HepG2 (cell line): Measurements from ENCODE around the gene LLGL2. TPM values are rescaled to one million over a fixed set of nuclear protein-coding genes. Genes with fewer than 3 reads are reported as not detected.

ENCODE experiments used
- BRCA1 ChIP-seq: sonication (generic); formaldehyde crosslinking; IDR thresholded peaks from 2 replicates; pipeline ENCODE4 v1.4.0; 2020; ENCODE audit warnings: missing genetic modification reagents
- DPF2 ChIP-seq: sonication (generic); formaldehyde crosslinking; IDR thresholded peaks from 2 replicates; pipeline ENCODE4 v1.4.0; 2020; ENCODE audit warnings: mild to moderate bottlenecking, low read depth, missing genetic modification reagents, borderline replicate concordance
- FOXA3 ChIP-seq: IDR thresholded peaks from 2 replicates; pipeline ENCODE4 v1.6.1; 2016; ENCODE audit warnings: missing genetic modification reagents, missing compliant biosample characterization
- HDAC2 ChIP-seq: sonication (generic); formaldehyde crosslinking; IDR thresholded peaks from 2 replicates; pipeline ENCODE4 v1.4.0; 2020; ENCODE audit warnings: missing genetic modification reagents
- POLR2A ChIP-seq, 2 experiments: IDR thresholded peaks; 2 replicates each; pipeline ENCODE4 v1.6.1; 2011; ENCODE audit warnings: low read depth in 2 of 2, low read length in 2 of 2, mild to moderate bottlenecking in 1 of 2, moderate library complexity in 1 of 2; ENCODE audit not compliant: insufficient read depth in 1 of 2
- SKI ChIP-seq: fragments of 450-650 bp; IDR thresholded peaks from one replicate; pipeline ENCODE4 v1.6.1; 2018; ENCODE audit warnings: mild to moderate bottlenecking; ENCODE audit not compliant: partially characterized antibody
- SOX5 ChIP-seq: IDR thresholded peaks from 2 replicates; pipeline ENCODE4 v1.6.1; 2016; ENCODE audit warnings: borderline replicate concordance
- ZBTB38 ChIP-seq: sonication (generic); formaldehyde crosslinking; IDR thresholded peaks from 2 replicates; pipeline ENCODE4 v1.5.1; 2020; ENCODE audit warnings: mild to moderate bottlenecking, missing genetic modification reagents
- ZNF737 ChIP-seq: sonication (generic); formaldehyde crosslinking; IDR thresholded peaks from 2 replicates; pipeline ENCODE4 v1.5.0; 2020; ENCODE audit warnings: missing genetic modification reagents, mild to moderate bottlenecking, borderline replicate concordance
- ZNF776 ChIP-seq: sonication (generic); formaldehyde crosslinking; IDR thresholded peaks from 2 replicates; pipeline ENCODE4 v1.4.0; 2020; ENCODE audit warnings: mild to moderate bottlenecking, missing genetic modification reagents
- ZNF841 ChIP-seq: sonication (generic); formaldehyde crosslinking; IDR thresholded peaks from 2 replicates; pipeline ENCODE4 v1.8.1; 2023; ENCODE audit warnings: missing genetic modification reagents, borderline replicate concordance
- polyA plus RNA-seq, 8 experiments: library from polyadenylated mRNA; depleted of rRNA in 3 of 8; stranded (reverse) in 7 of 8; unstranded in 1 of 8; fragments of >200 nt; fragmentation: Illumina TruSeq in 4 of 8; extraction: Trizol in 4 of 8; gene quantifications; 2 replicates each; pipeline versions ENCODE4 v1.2.1 to v1.2.3, GENCODE V29; 2011 to 2016; ENCODE audit warnings: low read depth in 4 of 8, missing spikeins in 1 of 8, mixed read lengths in 1 of 8; ENCODE audit not compliant: insufficient read depth in 1 of 8
- total RNA-seq, 5 experiments: library from RNA; depleted of rRNA; stranded (reverse); fragments of >200 nt; fragmentation: Illumina TruSeq; extraction: Trizol; gene quantifications; 2 replicates each; pipeline ENCODE4 v1.2.3, GENCODE V29; 2016; ENCODE audit warnings: low read depth in 1 of 5
- TF ChIP-seq, protein P1 (sequence below): sonication (generic); formaldehyde crosslinking; IDR thresholded peaks from 2 replicates; pipeline ENCODE4 v1.5.0; 2020; ENCODE audit warnings: mild to moderate bottlenecking, missing genetic modification reagents
- TF ChIP-seq, protein P2 (sequence below): sonication (generic); formaldehyde crosslinking; IDR thresholded peaks from 2 replicates; pipeline ENCODE4 v1.8.1; 2023; ENCODE audit warnings: mild to moderate bottlenecking, moderate library complexity, missing genetic modification reagents
- TF ChIP-seq, protein P3 (sequence below): sonication (generic); formaldehyde crosslinking; conservative IDR thresholded peaks from 2 replicates; pipeline ENCODE4 v1.8.1; 2023; ENCODE audit warnings: missing genetic modification reagents
- TF ChIP-seq, protein P4 (sequence below), 2 experiments: IDR thresholded peaks; 2 replicates each; pipeline ENCODE4 v1.6.1; 2011 to 2012; ENCODE audit warnings: low read length in 2 of 2, borderline replicate concordance in 1 of 2, low read depth in 1 of 2, mild to moderate bottlenecking in 1 of 2, moderate library complexity in 1 of 2
- TF ChIP-seq, protein P5 (sequence below): sonication (generic); formaldehyde crosslinking; IDR thresholded peaks from 2 replicates; pipeline ENCODE4 v1.4.0; 2020; ENCODE audit warnings: missing genetic modification reagents

LLGL2 gene
- total and polyA plus RNA-seq, 2 of the 13 experiments (the other 11 are each of a cell fraction or from before 2014, with no cell fraction given): 83.0 to 86.7 TPM

DNA sequence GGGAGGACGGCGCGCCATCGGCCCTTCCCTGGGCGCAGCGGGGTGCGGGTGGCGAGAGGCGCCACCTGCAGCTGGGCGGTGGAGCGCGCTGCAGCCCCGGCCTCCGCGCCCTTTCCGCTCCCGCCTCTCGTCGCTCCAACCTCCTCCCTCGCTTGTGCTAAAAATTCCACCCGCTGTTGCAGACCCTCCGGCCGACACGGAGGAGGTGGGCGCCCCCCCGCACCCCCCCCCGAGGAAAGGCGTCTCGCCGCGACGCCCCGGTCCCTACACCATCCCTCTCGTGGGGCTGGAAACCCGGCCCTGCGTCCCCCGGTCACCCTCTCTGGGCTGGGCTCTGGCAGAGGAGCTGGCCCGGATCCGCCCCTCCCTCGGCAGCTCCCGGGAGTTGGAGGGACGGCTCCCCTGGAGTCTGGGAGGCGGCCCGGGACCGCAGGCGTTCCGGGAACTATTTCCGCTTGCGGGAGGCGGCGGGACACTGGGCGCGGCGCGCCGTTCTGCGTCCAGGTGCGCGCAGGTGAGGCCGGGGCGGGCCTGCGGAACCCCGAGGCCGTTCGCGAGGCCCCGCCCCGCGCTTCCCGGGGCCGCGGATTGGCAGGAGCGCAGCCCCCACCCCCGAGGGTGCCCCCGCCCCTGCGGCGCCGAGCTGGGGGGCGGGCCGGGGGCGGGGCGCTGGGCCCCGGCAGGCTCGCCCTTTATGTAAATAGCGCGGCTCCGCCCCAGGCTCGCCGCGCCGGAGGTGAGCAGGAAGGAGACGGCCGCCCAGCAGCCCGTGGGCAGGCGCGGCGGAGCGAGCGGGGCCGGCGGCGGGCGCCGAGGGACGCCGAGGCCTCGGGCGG is at the start of gene LLGL2 (continued):
- TF ChIP-seq, protein P1, sequence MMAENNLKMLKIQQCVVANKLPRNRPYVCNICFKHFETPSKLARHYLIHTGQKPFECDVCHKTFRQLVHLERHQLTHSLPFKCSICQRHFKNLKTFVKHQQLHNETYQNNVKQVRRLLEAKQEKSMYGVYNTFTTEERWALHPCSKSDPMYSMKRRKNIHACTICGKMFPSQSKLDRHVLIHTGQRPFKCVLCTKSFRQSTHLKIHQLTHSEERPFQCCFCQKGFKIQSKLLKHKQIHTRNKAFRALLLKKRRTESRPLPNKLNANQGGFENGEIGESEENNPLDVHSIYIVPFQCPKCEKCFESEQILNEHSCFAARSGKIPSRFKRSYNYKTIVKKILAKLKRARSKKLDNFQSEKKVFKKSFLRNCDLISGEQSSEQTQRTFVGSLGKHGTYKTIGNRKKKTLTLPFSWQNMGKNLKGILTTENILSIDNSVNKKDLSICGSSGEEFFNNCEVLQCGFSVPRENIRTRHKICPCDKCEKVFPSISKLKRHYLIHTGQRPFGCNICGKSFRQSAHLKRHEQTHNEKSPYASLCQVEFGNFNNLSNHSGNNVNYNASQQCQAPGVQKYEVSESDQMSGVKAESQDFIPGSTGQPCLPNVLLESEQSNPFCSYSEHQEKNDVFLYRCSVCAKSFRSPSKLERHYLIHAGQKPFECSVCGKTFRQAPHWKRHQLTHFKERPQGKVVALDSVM (CRISPR knock-in tag): peak; percentile 89
- TF ChIP-seq ZNF776: 0 out of 2 replicates have a peak, but pooled peaks have one; percentile 69
- peak; percentile 24; the same call in 1 of the 2 replicates for TF ChIP-seq DPF2
- peak; percentile 66; the same call in 1 of the 2 replicates for TF ChIP-seq HDAC2 (CRISPR knock-in tag)
- TF ChIP-seq, protein P2, sequence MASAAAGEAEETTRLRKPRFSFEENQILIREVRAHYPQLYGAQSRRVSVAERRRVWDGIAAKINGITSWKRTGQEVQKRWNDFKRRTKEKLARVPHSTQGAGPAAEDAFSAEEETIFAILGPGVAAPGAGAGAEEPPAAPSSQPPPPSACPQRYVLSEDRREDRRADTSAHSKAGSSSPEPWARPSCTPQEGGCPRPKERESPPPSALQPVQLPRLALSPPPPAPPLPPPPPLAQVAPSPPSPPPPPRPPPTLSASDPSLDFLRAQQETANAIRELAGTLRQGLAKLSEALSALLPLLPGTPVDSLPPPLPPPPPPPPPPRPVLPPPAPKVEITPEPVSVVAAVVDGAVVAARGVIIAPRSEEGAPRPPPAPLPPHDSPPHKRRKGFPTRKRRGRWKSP (CRISPR knock-in tag): peak; percentile 92
- TF ChIP-seq, protein P3, sequence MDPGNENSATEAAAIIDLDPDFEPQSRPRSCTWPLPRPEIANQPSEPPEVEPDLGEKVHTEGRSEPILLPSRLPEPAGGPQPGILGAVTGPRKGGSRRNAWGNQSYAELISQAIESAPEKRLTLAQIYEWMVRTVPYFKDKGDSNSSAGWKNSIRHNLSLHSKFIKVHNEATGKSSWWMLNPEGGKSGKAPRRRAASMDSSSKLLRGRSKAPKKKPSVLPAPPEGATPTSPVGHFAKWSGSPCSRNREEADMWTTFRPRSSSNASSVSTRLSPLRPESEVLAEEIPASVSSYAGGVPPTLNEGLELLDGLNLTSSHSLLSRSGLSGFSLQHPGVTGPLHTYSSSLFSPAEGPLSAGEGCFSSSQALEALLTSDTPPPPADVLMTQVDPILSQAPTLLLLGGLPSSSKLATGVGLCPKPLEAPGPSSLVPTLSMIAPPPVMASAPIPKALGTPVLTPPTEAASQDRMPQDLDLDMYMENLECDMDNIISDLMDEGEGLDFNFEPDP (CRISPR knock-in tag): no peak
- TF ChIP-seq BRCA1 (CRISPR knock-in tag): no peak
- TF ChIP-seq ZNF737 (CRISPR knock-in tag): no peak
- no peak for TF ChIP-seq ZNF841 (CRISPR knock-in tag)
- TF ChIP-seq ZBTB38 (CRISPR knock-in tag): peak; percentile 78; the same call in 1 of the 2 replicates
- TF ChIP-seq, protein P4, sequence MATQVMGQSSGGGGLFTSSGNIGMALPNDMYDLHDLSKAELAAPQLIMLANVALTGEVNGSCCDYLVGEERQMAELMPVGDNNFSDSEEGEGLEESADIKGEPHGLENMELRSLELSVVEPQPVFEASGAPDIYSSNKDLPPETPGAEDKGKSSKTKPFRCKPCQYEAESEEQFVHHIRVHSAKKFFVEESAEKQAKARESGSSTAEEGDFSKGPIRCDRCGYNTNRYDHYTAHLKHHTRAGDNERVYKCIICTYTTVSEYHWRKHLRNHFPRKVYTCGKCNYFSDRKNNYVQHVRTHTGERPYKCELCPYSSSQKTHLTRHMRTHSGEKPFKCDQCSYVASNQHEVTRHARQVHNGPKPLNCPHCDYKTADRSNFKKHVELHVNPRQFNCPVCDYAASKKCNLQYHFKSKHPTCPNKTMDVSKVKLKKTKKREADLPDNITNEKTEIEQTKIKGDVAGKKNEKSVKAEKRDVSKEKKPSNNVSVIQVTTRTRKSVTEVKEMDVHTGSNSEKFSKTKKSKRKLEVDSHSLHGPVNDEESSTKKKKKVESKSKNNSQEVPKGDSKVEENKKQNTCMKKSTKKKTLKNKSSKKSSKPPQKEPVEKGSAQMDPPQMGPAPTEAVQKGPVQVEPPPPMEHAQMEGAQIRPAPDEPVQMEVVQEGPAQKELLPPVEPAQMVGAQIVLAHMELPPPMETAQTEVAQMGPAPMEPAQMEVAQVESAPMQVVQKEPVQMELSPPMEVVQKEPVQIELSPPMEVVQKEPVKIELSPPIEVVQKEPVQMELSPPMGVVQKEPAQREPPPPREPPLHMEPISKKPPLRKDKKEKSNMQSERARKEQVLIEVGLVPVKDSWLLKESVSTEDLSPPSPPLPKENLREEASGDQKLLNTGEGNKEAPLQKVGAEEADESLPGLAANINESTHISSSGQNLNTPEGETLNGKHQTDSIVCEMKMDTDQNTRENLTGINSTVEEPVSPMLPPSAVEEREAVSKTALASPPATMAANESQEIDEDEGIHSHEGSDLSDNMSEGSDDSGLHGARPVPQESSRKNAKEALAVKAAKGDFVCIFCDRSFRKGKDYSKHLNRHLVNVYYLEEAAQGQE (IDR thresholded peaks at IDR 0.05; ENCODE audit: borderline replicate concordance in 1 of 2, low read depth in 1 of 2, low read length in 2 of 2): no peak; a peak in 1 of 4 replicates
- peak; percentile 44 for TF ChIP-seq FOXA3 (CRISPR knock-in tag)
- TF ChIP-seq, protein P5, sequence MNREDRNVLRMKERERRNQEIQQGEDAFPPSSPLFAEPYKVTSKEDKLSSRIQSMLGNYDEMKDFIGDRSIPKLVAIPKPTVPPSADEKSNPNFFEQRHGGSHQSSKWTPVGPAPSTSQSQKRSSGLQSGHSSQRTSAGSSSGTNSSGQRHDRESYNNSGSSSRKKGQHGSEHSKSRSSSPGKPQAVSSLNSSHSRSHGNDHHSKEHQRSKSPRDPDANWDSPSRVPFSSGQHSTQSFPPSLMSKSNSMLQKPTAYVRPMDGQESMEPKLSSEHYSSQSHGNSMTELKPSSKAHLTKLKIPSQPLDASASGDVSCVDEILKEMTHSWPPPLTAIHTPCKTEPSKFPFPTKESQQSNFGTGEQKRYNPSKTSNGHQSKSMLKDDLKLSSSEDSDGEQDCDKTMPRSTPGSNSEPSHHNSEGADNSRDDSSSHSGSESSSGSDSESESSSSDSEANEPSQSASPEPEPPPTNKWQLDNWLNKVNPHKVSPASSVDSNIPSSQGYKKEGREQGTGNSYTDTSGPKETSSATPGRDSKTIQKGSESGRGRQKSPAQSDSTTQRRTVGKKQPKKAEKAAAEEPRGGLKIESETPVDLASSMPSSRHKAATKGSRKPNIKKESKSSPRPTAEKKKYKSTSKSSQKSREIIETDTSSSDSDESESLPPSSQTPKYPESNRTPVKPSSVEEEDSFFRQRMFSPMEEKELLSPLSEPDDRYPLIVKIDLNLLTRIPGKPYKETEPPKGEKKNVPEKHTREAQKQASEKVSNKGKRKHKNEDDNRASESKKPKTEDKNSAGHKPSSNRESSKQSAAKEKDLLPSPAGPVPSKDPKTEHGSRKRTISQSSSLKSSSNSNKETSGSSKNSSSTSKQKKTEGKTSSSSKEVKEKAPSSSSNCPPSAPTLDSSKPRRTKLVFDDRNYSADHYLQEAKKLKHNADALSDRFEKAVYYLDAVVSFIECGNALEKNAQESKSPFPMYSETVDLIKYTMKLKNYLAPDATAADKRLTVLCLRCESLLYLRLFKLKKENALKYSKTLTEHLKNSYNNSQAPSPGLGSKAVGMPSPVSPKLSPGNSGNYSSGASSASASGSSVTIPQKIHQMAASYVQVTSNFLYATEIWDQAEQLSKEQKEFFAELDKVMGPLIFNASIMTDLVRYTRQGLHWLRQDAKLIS (CRISPR knock-in tag): no peak
- TF ChIP-seq SKI: peak; percentile 51
- peak in 1 of 2 experiments; percentile 69; a peak in 2 of 4 replicates for TF ChIP-seq POLR2A (IDR thresholded peaks at IDR 0.05; ENCODE audit: insufficient read depth in 1 of 2, low read depth in 2 of 2, low read length in 2 of 2)
- TF ChIP-seq SOX5 (CRISPR knock-in tag): no peak
